GM18511 (cell line): ENCODE data around the gene FBXO44.
"Not testable (repeated sequence)": the region's sequence is repeated elsewhere in the genome, so short reads cannot be mapped to it uniquely, and the experiment has no call there.

Source experiments
- ATAC-seq: cut with Tn5 transposase; IDR thresholded peaks from one replicate; pipeline ENCODE4 v1.9.1; 2021; ENCODE audit warnings: mild to moderate bottlenecking, moderate library complexity; ENCODE audit not compliant: unreplicated experiment

The FBXO44 gene, protein sequence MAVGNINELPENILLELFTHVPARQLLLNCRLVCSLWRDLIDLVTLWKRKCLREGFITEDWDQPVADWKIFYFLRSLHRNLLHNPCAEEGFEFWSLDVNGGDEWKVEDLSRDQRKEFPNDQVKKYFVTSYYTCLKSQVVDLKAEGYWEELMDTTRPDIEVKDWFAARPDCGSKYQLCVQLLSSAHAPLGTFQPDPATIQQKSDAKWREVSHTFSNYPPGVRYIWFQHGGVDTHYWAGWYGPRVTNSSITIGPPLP

DNA sequence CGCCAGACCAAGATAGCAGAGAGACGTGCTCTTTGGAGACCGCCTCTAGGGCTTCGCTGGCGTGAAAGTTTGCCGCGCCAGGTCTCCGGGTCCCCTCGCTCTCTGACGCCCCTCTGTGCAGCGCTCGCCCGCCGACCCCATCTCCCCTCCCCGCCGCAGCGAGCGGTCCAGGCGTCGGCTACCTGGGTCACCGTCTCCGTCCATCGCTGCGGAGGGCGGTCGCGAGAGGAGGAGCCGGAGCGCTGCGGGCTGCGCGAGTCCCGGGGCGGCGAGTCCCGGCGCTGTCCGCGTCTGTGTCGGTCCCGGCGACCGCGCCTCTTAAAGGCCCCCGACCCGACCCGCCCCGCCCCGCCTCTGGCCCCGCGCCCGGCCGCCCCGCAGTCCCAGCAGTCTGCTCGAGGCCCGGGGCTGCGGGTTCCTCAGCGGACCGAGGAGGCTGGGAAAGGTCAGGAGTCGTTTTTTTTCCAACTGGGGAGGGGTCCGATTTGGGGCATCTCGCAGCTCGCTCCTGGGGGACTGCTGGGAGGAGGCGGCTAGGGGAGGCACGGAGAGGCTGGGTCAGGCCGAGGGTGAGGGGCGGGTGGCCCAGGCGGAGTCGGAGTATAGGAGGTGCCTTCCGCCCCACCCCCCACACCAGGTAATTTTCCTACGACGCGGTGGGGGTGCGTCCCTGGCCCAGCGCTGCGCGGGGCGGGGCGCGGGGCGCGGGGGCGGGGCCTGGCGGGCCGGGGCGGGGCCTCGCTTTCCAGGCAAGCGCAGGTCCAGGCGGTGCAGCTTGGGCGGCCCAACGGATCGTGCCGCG is at the start of gene FBXO44, which contains the start of gene FBXO2:
TSS of gene FBXO44 (plus strand) at position 741 of the 802 bp plus-strand sequence. CDS start 959 bp downstream, outside the sequence.
TSS of gene FBXO2 (minus strand) at position 293 of the 802 bp plus-strand sequence. CDS start at position 204, 89 bp downstream.
- peak; percentile 56 for ATAC-seq

DNA sequence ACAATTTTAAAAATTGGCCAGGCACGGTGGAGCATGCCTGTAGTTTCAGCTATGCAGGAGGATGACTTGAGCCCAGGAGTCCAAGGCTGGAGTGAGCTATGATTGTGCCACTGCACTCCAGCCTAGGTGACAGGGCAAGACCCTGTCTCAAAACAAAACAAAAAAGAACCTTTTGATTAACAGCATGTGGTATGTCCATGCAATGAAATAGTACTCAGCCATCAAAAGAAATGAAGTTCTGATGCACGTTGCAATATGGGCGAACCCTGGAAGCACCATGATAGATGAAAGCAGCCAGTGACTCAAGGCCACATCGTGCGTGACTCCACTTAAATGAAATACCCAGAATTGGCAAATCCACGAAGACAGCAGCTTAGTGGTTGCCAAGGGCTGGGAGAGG is 47.9 kb upstream of the FBXO44 start:
- no peak for ATAC-seq

DNA sequence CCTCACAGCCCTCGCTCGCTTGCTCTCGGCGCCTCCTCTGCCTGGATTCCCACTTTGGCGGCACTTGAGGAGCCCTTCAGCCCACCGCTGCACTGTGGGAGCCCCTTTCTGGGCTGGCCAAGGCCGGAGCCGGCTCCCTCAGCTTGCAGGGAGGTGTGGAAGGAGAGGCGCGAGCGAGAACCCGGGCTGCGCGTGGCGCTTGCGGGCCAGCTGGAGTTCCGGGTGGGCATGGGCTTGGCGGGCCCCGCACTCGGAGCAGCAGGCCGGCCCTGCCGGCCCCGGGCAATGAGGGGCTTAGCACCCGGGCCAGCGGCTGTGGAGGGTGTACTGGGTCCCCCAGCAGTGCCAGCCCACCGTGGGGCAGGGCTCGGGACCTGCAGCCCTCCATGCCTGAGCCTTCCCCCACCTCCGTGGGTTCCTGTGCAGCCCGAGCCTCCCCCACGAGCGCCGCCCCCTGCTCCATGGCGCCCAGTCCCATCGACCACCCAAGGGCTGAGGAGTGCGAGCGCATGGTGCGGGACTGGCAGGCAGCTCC is 46.0 kb upstream of the FBXO44 start:
- ATAC-seq: not testable (repeated sequence)

DNA sequence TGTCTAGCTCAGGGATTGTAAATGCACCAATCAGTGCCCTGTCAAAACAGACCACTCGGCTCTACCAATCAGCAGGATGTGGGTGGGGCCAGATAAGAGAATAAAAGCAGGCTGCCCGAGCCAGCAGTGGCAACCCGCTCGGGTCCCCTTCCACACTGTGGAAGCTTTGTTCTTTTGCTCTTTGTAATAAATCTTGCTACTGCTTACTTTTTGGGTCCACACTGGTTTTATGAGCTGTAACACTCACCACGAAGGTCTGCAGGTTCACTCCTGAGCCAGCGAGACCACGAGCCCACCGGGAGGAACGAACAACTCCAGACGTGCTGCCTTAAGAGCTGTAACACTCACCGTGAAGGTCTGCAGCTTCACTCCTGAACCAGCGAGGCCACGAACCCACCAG is 45.3 kb upstream of the FBXO44 start:
- not testable (repeated sequence) for ATAC-seq

DNA sequence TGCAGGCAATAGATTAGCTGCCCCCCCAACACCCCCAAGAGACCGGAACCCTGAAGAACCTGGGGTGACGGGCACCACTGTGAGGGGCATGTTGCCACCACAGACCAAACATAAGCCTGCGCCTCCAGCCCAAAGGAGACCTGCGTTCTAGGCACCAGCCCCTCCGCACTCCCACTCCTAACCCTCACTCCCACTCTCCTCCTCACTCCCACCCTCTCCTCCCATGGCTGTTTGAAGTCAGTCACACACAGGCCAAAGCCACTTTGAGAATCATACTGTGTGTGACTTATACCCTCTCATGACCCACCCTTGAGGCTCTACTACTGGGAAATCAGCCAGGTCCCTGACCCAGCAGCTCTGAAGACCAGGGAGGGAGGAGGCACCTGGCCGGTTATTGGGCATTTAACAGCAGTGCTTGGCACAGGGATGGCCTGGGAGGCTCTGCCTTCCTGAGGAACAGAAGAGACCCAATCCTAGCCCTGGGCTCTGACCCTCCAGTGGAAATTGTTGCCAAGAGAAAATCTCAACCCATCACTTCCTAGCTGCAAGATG is 44.0 kb upstream of the FBXO44 start:
- no peak for ATAC-seq

DNA sequence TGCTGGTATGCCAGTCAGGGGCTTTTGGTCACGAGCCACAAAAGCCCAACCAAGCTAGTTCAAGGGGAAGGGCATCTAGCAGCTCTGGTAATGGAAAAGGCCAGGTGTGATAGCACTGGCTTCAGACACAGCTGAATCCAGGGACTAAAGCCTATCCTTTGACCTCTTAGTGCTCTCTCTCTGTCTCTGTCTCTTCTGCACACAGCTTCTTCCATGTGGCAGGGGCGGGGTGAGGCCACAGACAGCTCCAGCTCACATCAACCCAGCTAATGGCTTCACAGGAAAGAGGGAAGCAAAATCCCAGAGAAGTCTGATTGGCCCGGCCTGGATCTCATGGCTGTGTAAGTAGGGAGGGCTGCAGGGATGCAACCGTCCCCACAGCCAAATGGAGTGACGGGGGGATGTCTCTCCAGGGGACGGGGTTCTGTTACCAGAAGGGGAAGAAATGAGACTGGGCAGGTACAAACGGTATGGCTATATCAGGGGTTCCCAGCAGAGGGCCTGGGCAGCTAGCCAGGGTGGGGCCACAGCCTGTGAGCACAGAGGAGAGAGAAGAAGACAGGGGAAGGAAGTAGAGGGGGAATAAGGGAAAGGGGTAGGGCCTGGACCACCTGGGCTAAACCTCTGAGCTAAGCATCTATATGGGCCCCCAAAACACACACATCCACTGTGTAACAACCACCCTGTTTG is 42.9 kb upstream of the FBXO44 start:
- ATAC-seq: no peak

DNA sequence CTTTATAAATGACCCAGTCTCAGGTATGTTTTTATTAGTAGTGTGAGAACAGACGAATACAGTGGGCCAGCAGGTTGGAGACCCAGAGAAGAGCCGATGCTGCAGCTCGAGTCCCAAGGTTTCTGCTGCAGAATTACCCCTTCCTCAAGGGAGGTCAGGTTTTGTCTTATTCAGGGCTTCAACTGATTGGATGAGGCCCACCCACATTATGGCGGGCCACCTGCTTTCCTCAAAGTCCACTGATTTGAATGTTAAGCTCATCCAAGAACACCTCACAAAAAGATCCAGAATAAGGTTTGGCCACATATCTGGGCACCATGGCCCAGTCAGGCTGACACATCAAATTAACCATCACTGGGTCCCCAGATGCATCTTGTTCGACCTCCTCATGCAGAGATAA is 41.3 kb upstream of the FBXO44 start:
- no peak for ATAC-seq

DNA sequence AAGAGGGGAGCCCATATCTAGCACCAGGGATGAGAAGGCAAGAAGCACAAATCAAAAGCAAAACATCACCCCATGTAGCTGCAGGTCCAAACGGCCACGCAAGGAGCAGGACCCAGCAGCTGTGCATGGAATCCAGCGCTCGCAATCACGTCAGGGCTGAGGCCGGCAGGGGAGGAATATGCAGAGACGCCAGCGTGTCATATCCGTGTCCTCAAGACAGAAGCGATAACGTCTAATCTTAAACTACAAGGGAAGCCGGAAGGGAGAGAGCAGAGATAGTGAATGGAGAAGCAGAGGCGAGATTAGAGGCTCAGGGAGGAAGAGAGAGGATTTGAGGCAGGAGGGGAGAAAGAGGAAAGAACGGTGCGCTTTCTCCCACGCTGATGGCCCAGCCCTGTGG is 39.6 kb upstream of the FBXO44 start:
- ATAC-seq: no peak

DNA sequence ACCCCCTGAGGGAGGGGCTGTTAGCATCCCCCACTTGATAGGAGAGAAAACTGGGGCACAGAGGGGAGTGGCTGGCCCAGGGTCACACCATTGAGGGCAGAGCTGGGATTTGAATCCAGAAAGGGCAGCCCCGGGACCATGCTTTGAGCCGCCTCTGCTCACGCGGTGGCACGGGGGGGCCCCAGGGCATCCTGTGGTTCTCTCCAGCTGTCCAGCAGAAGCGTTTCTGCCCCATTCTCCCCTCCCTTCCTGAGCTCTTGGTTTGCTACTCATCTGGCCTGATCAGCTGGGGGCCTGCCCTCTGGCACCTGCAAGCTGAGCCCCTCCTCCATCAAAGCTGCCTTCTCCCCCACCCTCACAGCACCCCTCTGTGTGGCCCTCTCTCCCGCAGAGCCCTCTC is 37.9 kb upstream of the FBXO44 start:
- ATAC-seq: no peak

DNA sequence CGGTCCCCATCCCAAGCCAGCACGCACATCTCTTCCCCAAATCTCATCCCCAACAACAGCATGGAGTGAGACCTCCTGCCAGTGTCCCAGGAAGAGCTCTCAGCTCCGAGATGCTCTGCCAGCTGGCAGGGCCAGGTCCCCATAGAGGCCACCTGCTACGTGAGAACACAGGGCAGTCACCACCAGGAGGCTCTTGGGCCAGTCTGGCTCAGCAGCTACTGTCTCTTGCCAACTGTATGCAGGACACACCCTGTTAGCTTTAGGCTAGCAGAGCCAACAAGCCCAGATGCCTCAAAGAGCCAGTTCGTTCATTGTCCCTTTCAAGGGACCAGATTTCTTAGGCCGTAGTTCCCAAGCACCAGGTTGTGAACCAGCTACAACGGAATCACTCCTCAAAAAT is 37.4 kb upstream of the FBXO44 start:
- ATAC-seq: no peak

DNA sequence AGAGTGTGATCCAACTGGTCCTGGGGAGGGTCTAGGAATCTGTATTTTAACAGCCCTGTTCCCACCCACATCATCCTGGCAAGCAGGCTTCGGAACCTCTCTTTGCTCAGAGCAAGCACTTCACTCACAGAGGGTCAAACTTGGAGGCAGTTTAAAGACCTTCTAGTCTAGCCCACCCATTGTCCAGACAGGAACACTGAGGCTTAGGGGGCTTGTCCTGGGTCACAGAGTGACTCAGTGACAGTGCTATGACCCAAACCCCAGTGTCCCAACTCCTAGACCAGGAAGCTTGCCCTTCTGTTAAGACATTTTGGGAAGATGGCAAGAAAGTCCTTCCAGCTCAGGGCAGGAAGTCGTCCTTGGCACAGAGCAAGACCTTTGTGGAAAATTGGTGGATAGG is 36.9 kb upstream of the FBXO44 start:
- ATAC-seq: no peak

DNA sequence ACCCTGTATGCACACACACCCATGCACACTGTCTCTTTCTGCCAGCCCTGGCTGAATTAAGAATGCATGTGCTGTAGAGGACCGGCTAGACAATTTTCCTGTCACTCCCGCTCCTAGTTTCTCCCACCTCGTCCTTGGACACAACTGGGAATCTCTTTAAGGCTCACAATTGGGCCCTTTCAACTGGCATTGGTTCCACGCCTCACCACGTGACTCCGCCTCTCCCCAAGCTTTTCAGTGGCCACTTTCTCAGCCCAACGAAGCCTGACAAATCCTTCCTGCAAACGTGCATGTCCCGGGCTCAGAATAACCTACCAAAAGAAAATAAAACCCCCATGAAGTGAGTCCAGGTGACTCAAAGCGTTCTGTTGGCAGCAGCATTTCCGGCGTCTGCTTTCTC is 34.3 kb upstream of the FBXO44 start:
- no peak for ATAC-seq

DNA sequence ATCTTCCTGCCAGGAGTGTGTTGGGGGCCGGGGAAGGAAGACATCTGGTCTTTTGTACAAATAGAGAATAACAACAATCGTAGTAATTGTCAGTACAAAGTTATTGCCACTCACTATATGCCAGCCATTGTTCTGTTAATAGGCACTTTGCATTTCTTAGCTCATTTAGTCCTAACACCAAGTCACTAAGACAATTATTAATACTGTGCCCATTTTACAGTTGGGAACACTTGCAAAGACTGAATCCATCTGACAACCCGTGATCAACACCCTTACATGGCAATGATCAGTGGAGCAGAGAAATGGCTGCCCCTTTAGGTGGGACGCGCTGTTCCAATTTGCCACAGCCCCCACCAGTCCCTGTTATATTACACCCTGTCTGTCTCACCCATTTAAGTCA is 33.8 kb upstream of the FBXO44 start:
- no peak for ATAC-seq

DNA sequence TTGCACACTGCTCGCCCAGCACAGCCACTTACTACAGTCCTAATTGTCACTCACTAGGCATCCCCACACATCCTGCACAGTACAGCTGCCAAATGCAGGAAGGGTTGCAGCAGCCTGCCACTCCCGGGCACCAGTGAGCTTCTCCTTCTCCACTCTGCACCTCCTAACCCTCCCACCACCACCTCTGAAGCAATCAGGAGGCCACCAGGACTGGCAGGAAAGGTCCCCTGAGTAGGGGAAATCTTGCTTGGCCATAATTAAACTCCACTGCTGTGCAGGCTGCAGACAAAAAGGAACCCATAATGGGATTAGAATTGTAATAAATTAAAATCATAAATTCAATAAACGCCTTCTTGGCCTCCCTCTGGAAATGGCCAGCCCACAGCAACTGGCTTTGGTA is 32.3 kb upstream of the FBXO44 start:
- ATAC-seq: no peak

DNA sequence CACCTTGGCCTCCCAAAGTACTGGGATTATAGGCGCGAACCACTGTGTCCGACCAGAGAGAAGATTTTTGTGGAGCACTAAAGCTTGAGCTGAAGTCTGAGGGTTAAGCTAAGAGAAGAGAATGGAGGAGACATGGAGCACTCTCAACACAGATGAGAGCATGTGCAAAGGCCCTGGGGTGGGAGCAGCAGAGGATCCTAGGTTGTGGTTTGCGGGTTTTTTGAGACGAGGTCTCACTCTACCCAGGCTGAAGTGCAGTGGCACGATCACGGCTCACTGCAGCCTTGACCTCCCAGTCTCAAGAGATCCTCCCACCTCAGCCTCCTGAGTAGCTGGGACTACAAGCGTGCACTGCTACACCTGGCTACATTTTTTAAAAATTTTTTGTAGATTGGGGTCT is 31.0 kb upstream of the FBXO44 start:
- ATAC-seq: no peak

DNA sequence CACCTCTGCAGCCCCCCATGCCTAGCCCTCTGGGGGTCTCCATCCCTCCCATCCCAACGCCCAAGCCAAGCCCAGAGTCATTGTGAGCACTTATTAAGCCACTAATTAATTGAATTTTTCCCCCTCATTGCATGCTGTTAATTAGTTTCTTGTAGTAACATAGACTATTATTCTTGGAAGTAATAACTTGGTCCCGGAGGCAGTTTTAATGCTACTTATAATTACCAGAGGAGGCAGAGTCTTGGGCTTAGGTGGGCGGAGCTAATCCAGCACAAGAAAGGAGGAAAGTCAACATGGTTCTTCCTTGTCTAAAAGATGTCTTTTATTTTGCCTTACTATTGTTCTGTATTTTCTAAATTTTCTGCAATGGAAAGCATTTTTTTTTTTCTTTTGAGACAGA is 28.1 kb upstream of the FBXO44 start:
- no peak for ATAC-seq

DNA sequence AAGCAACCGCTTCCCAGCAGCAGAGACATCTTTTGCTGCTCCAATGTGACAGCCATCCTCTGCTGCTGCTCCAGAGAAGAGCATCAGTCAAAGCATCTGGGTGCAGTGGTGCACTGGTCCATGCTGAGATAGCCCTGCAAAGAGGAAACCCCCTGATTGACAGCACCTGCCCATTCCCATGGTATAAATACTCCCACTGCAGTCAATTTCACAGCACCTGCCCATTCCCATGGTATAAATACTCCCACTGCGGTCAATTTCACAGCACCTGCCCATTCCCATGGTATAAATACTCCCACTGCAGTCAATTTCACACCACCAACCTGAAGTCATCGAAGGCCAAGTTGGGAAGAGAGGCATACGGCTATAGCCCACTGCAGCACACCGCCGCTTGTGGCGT is 25.9 kb upstream of the FBXO44 start:
- no peak for ATAC-seq

DNA sequence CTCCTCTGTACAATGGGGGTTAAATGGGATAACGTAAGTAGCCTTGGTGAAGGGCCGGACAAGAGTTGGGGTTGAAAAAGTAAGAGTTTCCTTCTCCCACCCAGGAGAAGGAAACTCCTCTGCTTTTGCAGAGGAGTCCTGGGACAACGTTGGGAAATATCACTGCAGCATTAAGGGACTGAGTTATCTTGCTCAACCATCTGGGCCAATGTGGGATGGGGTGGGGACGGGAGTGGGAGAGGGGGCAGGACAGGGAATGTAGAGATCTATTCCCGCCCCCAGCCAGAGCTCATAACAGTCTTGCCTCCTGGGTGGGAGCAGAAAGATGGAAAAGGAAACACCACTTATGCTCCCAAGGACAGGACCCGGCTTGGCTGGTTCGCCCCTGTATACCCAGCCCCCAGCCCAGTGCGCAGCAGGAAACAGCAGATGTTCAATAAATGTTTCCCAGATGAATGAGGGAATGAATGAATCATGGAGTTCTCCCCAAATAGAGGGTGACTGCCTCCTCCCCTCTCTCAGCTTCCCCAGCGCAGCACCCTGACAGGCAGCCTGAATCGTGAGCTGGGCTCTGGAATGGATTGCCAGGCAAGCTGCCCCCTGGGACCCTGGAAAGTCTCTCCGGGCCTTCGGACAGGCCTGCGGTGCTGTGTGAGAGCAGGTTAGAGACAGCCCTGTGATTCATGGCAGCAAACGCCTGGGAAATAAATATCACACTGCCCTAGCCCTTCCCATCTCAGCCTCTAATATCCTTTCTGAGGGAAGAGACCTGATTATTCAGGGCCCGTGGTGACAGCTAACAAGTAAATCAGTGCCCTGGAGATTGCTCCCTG is 25.3 kb upstream of the FBXO44 start:
- ATAC-seq: no peak

DNA sequence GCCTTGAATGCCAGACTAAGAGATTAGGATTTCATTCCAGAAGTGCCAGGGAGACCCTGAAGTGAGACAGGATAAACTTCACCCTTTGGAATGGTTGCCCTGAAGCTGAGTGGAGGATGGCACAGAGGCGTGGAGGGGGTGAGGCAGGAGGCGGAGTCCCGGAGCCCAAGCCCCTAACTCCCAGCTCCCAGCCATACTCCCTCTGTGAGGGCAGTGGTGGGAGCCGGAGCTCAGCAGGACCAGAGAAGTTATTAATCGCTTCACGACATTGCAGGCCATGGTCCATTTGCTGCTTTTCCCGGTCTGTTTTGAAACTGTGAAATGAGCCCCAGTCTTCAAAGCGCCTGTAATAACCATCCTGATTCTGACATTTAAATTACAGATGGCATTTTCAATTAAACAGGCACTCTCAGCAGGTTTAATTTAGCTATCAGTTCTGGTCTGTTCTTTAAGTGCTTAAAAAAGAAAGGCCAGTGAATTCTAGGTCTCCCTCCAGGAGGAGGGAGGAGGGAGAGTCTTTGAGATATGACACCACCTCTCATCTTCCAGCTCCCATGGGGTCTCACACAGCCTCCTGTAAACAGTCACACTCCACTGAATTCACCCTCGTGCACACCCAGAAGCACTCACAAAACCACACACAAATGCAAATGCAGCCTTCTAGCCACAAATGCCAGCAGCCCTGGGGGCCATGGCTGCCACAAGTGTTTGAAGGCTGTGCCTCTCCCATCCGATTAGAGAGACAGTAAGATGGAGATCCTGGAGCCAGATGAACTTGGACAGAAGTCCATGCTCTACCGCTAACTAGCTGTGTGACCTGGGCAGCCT is 20.1 kb upstream of the FBXO44 start:
- no peak for ATAC-seq
